Common myeloid progenitor, CD34-positive (primary cell): ENCODE results near the gene PAGE2.
"Not testable (repeated sequence)": the region's sequence is repeated elsewhere in the genome, so short reads cannot be mapped to it uniquely, and the experiment has no call there.

ENCODE experiments used
- CTCF ChIA-PET: fragments of 350-600 bp; sonication (Branson Sonifier 250); formaldehyde crosslinking; loops from one replicate; lab custom pipeline; 2021; ENCODE audit warnings: antibody characterized with exemption; lab: Charles Lee
- POLR2A ChIA-PET: fragments of 350-600 bp; sonication (Branson Sonifier 250); formaldehyde crosslinking; loops from one replicate; lab custom pipeline; 2021; ENCODE audit warnings: antibody characterized with exemption; lab: Charles Lee
- DNase-seq, 3 donors: peaks; one replicate each; pipeline versions ENCODE4 v3.0.0 to v3.0.0-alpha.2; 2013
- H3K27ac ChIP-seq, 2 experiments: 1 replicate in 1 of 2; 2 replicates in 1 of 2; pipeline ENCODE4 v1.7.0; 2013; ENCODE audit warnings: inconsistent platforms in 2 of 2, low read length in 2 of 2, mild to moderate bottlenecking in 2 of 2, low read depth in 1 of 2, moderate library complexity in 1 of 2; ENCODE audit not compliant: severe bottlenecking in 2 of 2, insufficient read depth in 1 of 2, poor library complexity in 1 of 2
- H3K27me3 ChIP-seq, 5 experiments: replicated peaks in 2 of 5; 1 replicate in 3 of 5; 2 replicates in 2 of 5; pipeline versions ENCODE4 v1.6.1 to v1.7.0; 2013; ENCODE audit warnings: low read length in 4 of 5, mild to moderate bottlenecking in 2 of 5, moderate library complexity in 2 of 5, inconsistent platforms in 1 of 5; ENCODE audit not compliant: insufficient read depth in 5 of 5, control insufficient read depth in 4 of 5
- H3K36me3 ChIP-seq, 4 experiments: 1 replicate in 2 of 4; 2 replicates in 2 of 4; pipeline versions ENCODE4 v1.6.1 to v1.7.0; 2013; ENCODE audit warnings: low read length in 3 of 4, control low read depth in 1 of 4, mild to moderate bottlenecking in 1 of 4; ENCODE audit not compliant: control insufficient read depth in 4 of 4, insufficient read depth in 4 of 4
- H3K4me1 ChIP-seq, 4 experiments: 1 replicate in 3 of 4; 2 replicates in 1 of 4; pipeline versions ENCODE4 v1.6.1 to v1.7.1; 2013; ENCODE audit warnings: low read length in 3 of 4, mild to moderate bottlenecking in 3 of 4, control low read depth in 1 of 4, inconsistent platforms in 1 of 4, moderate library complexity in 1 of 4; ENCODE audit not compliant: control insufficient read depth in 4 of 4, insufficient read depth in 4 of 4; ENCODE audit errors: control extremely low read depth in 1 of 4
- H3K4me3 ChIP-seq, 7 experiments: 1 replicate in 4 of 7; 2 replicates in 3 of 7; pipeline versions ENCODE4 v1.5.1 to v1.7.0; 2013; ENCODE audit warnings: mild to moderate bottlenecking in 7 of 7, low read length in 6 of 7, moderate library complexity in 6 of 7, inconsistent platforms in 2 of 7, low read depth in 2 of 7, control low read depth in 1 of 7; ENCODE audit not compliant: insufficient read depth in 4 of 7, control insufficient read depth in 1 of 7; ENCODE audit errors: extremely low read depth in 1 of 7
- H3K9me3 ChIP-seq, 5 experiments: 1 replicate in 4 of 5; 2 replicates in 1 of 5; pipeline versions ENCODE4 v1.6.1 to v1.7.1; 2013; ENCODE audit warnings: low read length in 4 of 5, mild to moderate bottlenecking in 2 of 5, inconsistent platforms in 1 of 5, low read depth in 1 of 5, moderate library complexity in 1 of 5; ENCODE audit not compliant: control insufficient read depth in 4 of 5, insufficient read depth in 2 of 5; ENCODE audit errors: control extremely low read depth in 1 of 5
- WGBS: methylation state at CpG from one replicate; pipeline ENCODE4 v1.1.5; 2013; ENCODE audit not compliant: insufficient coverage; 5-methylcytosine and 5-hydroxymethylcytosine counted together

PAGE2 gene

GRCh38 chrX:55107911-55108310 is 19.1 kb downstream of the PAGE2 start:
- no peaks in the 10 kb centered on the region for H3K36me3 ChIP-seq
- no peak overlapping the region for H3K4me3 ChIP-seq
- no peaks in the 10 kb centered on the region for H3K27me3 ChIP-seq
- ChIA-PET CTCF (no interaction called here), POLR2A (no interaction called here)
- no peak for DNase-seq
- WGBS, result 42% methylated on average over 2 of the region's 2 CpGs
- H3K9me3 ChIP-seq, result no peaks in the 10 kb centered on the region
- no peak overlapping the region for H3K27ac ChIP-seq
- H3K4me1 ChIP-seq, result no peaks in the 10 kb centered on the region

- H3K4me1 ChIP-seq, result no peaks in the 10 kb centered on the region
- H3K4me3 ChIP-seq, result no peak overlapping the region
- no peaks in the 10 kb centered on the region for H3K36me3 ChIP-seq
- ChIA-PET CTCF (no interaction called here), POLR2A (no interaction called here)
- no peaks in the 10 kb centered on the region for H3K9me3 ChIP-seq
- no peaks in the 10 kb centered on the region for H3K27me3 ChIP-seq
- 78% methylated on average over 6 of the region's 7 CpGs for WGBS
- H3K27ac ChIP-seq, result no peak overlapping the region
- no peak for DNase-seq
These were observed 20.5 kb downstream of the PAGE2 start for GRCh38 chrX:55109306-55109705.

GRCh38 chrX:55111578-55112254 is 22.9 kb downstream of the PAGE2 start:
- H3K27me3 ChIP-seq, result no peaks in the 10 kb centered on the region
- CTCF ChIA-PET, result no interaction called here
- no peak overlapping the region for H3K27ac ChIP-seq
- H3K9me3 ChIP-seq, result no peaks in the 10 kb centered on the region
- H3K4me3 ChIP-seq, result no peak overlapping the region
- 86% methylated on average over 4 of the region's 8 CpGs for WGBS
- no peaks in the 10 kb centered on the region for H3K4me1 ChIP-seq
- DNase-seq, result no peak
- POLR2A ChIA-PET, result no interaction called here
- no peaks in the 10 kb centered on the region for H3K36me3 ChIP-seq

GRCh38 chrX:55116589-55116988 is 27.8 kb downstream of the PAGE2 start:
- peak in 1 of 3 donors; percentile 54 for DNase-seq
- H3K27ac ChIP-seq, H3K27me3 ChIP-seq, H3K9me3 ChIP-seq, H3K36me3 ChIP-seq, POLR2A ChIA-PET, H3K4me3 ChIP-seq, CTCF ChIA-PET, H3K4me1 ChIP-seq: not testable (repeated sequence)
- WGBS, result 56% methylated on average over 3 of the region's 7 CpGs

- WGBS, result 40% methylated on average over 1 of the region's 3 CpGs
- Histone ChIP-seq H3K27ac (no peak overlapping the region), H3K27me3 (peaks cover 0 to 2% (median 0%) of the 10 kb centered on the region in 5 experiments), H3K4me3 (no peak overlapping the region), H3K9me3 (no peaks in the 10 kb centered on the region), H3K36me3 (no peaks in the 10 kb centered on the region), H3K4me1 (peaks cover 0 to 2% (median 0%) of the 10 kb centered on the region in 4 experiments)
- ChIA-PET POLR2A (no interaction called here), CTCF (no interaction called here)
- no peak for DNase-seq
These were observed 29.8 kb downstream of the PAGE2 start for GRCh38 chrX:55118574-55118973.

GRCh38 chrX:55119271-55119670 is 30.5 kb downstream of the PAGE2 start:
- H3K9me3 ChIP-seq, result no peaks in the 10 kb centered on the region
- no peak overlapping the region for H3K27ac ChIP-seq
- H3K36me3 ChIP-seq, result no peaks in the 10 kb centered on the region
- peaks cover 0 to 2% (median 0%) of the 10 kb centered on the region in 5 experiments for H3K27me3 ChIP-seq
- CTCF ChIA-PET, result no interaction called here
- POLR2A ChIA-PET, result no interaction called here
- DNase-seq, result no peak
- H3K4me3 ChIP-seq, result no peak overlapping the region
- H3K4me1 ChIP-seq, result peaks cover 0 to 2% (median 0%) of the 10 kb centered on the region in 4 experiments

- Histone ChIP-seq H3K36me3 (no peaks in the 10 kb centered on the region), H3K27me3 (peaks cover 0 to 2% (median 0%) of the 10 kb centered on the region in 5 experiments), H3K4me1 (peaks cover 0 to 2% (median 0%) of the 10 kb centered on the region in 4 experiments), H3K27ac (no peak overlapping the region), H3K4me3 (no peak overlapping the region), H3K9me3 (no peaks in the 10 kb centered on the region)
- ChIA-PET CTCF (no interaction called here), POLR2A (no interaction called here)
- no CpG with 5 or more reads among the region's 1 CpG for WGBS
- DNase-seq, result peak in 1 of 3 donors; percentile 25
These were observed 30.9 kb downstream of the PAGE2 start for GRCh38 chrX:55119712-55120111.
